NCI-H2227 treated with DMSO at 0.1 percent for 48 hours (cell line): Measurements from ENCODE around the gene CSF1R.
A peak's percentile ranks its signal among the peaks of the same experiment; 100 is the strongest.

Experiments
- DNase-seq: peaks from one replicate; lab custom pipeline; 2025; lab: John Stamatoyannopoulos, UW

The CSF1R gene

GRCh38 chr5:150085950-150086715, at the start of gene CSF1R:
TSS of gene CSF1R (minus strand) at chr5:150086554. CDS start at chr5:150086427, 127 bp downstream.
- no peak for DNase-seq

DNA sequence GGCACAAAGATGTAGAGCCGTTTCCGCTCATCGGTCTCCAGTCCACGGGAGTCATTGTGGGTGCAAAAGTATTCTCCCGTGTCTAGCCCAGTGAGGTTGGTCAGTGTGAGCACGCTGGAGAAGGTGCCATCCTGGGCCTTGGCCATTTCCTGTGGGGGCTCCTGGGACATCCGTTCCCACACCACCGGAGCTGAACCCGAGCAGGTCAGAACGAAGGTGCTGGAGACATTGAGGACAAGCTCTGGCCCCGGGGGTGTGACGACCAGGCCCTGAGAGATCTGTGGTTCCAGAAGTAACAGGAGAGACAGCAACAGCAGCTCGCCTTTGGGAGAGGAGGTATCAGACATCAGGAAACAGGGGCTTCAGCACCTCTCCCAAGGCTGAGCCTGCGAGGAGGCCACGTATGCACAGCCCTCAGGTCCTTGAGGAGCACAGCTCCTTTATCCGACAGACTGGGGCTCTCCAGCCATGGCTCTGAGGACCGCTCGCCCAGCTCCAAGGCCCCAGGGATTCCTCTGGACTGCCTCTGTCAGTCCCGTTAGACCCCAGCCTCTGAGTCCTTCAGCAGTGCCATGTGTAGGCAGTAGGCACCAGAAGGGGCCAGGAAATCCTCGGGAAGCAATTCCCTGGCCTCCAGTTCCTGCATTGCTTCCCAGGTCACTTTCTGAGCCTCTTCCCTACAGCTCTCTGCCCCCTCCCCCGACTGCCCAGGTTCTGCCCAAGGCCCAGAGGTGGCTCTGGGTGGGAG, 49.4 kb upstream of the CSF1R start:
- DNase-seq, result no peak

GRCh38 chr5:150134198-150134588, 47.8 kb upstream of the CSF1R start:
- DNase-seq, result no peak

DNA sequence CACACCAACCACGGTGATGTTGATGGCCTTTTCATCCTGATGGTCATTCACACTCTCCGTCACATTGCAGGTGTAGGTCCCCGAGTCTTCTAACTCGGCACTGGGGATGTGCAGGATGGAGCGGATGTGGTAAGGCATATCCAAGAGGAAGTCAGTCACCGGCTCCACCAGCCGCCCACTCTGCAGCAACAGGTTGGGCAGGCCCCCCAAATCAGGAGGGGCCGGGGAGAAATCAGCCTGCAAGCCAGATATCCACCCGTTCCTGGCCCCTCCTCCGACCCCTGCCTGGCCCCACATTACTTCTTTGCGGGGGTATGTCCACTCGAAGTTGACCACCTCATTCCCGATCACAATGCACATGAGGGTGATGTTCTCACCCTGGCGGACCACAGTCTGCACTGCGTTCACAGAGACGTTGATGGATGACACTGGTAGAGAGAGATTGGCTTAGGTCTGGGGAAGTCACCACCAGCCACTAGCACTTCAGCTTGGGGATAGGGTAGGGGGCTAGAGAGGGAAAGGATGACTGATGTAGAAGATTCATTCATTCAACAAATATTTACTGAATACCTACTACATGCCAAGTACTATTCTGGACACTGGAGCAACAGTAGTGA, 47.3 kb upstream of the CSF1R start:
- no peak for DNase-seq

DNA sequence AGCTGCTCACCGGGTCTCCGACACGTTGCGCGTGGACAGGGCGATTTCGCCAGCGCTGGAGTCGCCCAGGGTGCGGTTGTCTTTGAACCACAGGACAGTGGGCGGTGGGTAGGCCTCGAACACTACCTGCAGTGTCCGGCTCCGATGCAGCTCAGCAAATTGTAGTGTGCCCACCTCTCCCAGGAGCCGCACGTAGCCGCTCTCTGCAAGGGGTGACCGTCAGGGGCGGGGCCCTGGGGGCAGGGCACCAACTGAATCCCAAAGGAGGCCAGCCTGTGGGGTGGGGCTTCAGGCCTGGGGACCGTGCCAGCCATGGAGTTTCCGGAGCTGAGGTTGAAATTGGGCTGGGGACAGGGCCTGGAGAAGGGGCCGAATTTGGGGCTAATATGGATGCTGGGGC, 46.4 kb upstream of the CSF1R start:
- no peak for DNase-seq

- DNase-seq, result no peak
Observed at GRCh38 chr5:150131978-150132694, 45.8 kb upstream of the CSF1R start.

DNA sequence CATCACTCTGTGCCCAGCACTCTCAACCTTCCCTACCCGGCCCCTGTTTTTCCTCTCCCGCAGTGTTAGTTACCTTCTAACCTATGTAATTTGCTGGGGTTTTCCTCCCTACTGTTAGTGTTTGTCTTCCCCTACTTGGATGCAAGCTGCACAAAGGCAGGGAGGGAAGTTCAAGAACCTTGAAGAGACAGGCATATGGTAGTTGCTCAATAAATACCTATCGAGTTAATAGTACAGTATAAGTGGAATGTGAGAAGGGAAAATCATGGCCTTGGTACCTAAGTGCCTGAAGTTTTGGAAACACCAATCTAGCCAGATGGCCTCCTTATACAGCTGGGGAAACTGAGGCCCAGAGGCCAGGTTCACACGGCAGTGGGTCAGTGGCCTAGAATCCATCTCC, 45.1 kb upstream of the CSF1R start:
- DNase-seq, result no peak

DNA sequence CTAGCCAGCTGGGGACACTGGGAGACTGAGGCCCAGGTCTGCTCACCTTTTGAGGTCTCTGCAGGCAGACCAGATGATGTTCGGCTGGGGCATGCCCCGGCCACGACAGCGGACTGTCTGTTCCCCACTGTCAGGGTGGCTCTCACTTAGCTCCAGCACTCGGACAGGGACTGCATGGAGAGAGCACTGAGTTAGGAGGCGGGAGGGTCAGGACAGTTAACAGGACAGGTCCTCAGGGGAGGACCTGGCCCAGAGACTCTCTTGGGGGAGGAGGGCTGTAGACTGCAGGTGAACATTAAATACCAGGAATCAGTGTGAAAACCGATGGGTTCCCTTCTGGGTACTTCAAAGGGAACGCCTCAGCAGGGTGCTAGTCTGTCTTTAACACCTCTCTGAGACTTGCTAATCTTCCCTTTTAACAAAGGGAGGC, 44.2 kb upstream of the CSF1R start:
- DNase-seq, result no peak

- DNase-seq, result peak; percentile 26
Observed at GRCh38 chr5:150129813-150130492, 43.6 kb upstream of the CSF1R start.

- DNase-seq, result no peak
Observed at GRCh38 chr5:150129454-150129812, 43.1 kb upstream of the CSF1R start.

DNA sequence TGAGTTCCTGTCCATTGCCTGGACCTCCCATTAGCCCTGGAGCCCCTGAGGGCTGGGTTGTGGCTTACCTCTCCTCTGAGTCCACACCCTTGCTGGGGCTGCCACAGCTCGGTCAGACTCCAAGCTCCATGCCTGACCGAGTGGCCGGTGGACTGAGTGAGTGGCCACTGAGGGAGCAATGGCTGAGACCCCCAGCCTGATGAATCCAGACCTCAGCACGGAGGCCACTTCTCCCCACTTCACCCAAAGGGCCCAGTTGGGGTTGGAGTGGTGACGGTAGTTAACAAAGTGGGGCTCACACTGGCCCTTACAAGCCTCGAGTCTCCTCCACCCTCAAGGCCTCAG, 40.5 kb upstream of the CSF1R start:
- DNase-seq, result no peak

- DNase-seq, result no peak
Observed at GRCh38 chr5:150126199-150126920, 40.0 kb upstream of the CSF1R start.

- DNase-seq, result no peak
Observed at GRCh38 chr5:150125334-150125733, 39.0 kb upstream of the CSF1R start.

GRCh38 chr5:150124596-150124995, 38.2 kb upstream of the CSF1R start:
- no peak for DNase-seq

DNA sequence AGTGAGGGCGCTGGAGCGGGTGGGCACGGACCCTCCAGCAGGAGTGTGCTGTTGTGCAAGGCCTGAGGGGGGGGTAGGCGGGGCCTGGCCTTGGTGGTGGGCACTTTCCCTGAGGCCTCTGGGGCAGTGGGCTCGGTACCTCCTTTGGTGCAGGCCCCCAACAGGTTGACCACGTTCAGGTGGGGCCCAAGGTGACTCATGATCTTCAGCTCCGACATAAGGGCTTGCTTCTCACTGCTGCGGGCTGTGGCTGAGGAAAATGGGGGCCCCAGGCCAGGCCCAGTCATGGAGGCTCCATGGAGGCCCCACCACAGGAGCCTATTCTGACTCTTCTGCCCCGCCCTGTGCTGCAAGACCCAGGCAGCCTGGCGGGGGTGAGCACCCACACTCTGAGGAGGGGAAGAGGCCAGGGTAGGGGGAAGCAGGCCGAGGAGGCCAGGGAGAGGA, 37.8 kb upstream of the CSF1R start:
- DNase-seq, result no peak

DNA sequence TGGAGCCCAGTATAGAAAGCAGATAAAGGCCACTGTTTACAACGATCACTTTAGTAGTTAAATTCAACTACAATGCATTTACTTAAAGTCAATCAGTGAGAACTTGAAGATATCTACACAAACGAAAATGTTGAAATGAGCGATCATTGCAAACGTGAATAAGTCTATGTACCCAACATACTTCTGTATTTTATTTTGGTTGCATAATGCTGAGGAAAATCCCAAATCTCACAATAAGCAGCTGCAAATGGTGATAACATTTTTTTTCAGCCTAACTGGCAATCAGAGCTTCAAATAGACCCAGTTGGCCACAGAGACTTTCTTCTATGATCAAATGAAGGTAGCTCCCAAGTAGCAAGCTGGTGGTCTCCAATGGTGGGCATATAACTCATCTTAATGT, 37.2 kb upstream of the CSF1R start:
- no peak for DNase-seq

- DNase-seq, result no peak
Observed at GRCh38 chr5:150122536-150123481, 36.5 kb upstream of the CSF1R start.

- DNase-seq, result no peak
Observed at GRCh38 chr5:150122158-150122510, 35.8 kb upstream of the CSF1R start.

DNA sequence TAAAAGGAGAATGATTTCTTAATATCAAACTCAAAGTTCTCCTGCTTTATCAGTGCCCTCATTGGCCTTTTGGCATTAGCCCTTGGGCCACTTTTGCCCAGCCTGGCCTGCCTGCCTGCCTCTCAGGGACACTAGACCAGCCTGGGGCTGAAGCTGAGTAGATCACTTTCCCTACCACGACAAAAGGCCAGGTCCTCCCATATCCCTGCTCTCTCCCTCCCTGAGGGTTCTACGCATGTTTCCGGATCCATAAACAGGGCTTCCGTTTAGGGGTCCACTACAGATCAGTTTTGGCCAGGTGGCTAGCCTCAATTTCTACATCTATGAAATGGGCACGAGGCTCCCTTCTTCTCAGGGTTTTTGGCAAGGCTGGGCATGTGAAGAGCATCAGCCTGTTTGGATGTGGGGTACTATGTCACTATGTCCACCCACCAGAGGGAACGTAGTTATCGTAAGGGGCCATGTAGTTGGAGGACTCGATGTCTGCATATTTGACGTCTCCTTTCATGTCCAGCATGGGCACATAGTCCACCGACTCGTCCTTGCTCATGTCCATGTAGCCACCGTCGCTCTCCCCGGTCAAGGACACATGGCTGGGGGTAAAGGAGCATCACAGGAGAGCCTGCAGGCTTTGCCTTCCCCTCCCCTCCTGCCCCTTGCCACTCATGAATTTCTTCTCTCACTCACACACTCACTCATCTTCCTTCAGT, 35.2 kb upstream of the CSF1R start:
- no peak for DNase-seq
